Jurkat, Clone E6-1 (cell line): ENCODE measurements around the gene TRRAP.

Experiments used
- DNase-seq: peaks from one replicate; pipeline ENCODE4 v3.0.0-alpha.2; 2011; ENCODE audit warnings: low read depth, low spot score
- H3K4me3 ChIP-seq: 2 replicates; pipeline ENCODE4 v1.5.1; 2011; ENCODE audit warnings: mild to moderate bottlenecking, low read length, control low read depth, moderate library complexity

The TRRAP gene

DNA sequence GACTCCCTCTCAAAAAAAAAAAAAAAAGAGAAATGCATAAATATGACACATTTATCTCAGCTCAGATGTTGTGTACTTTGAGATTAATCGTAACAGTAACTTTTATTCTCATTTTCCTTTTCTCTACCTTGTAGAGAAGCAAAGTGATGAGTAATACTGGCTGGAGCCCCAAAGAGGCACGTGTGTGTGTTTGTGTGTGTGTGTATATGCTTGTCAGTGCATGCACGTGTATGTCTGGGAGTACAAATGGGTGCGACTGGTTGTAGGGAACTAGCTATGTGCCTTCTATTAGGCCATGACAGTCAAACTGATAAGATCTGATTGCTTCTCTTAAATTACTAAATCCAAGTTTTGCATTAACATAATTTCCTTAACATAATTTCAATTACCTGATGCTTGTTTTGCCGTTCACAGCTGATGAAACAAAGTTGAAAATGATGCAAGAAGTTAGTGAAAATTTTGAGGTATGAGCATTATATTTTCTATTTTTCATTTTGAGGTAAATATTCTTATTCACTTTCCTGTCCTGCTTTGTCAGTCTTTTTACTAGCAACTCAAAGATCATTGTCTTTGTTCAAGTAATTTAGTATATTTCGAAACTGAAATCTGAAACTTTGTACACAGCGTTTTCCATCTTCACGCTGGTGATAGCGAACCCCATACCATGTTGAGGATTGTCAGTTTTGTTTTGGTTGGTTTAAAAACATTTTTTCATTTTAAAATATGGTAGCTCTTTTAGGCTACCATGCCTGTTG is 3.4 kb downstream of the TRRAP start:
- no peak for DNase-seq
- H3K4me3 ChIP-seq: no peak overlapping the region

GRCh38 chr7:98884416-98884815 is 6.1 kb downstream of the TRRAP start:
- H3K4me3 ChIP-seq: no peak overlapping the region
- no peak for DNase-seq

- H3K4me3 ChIP-seq: no peak overlapping the region
- no peak for DNase-seq
Measured at GRCh38 chr7:98887038-98887437, 8.7 kb downstream of the TRRAP start.

- DNase-seq: no peak
- no peak overlapping the region for H3K4me3 ChIP-seq
Measured at GRCh38 chr7:98892609-98893008, 14.3 kb downstream of the TRRAP start.

DNA sequence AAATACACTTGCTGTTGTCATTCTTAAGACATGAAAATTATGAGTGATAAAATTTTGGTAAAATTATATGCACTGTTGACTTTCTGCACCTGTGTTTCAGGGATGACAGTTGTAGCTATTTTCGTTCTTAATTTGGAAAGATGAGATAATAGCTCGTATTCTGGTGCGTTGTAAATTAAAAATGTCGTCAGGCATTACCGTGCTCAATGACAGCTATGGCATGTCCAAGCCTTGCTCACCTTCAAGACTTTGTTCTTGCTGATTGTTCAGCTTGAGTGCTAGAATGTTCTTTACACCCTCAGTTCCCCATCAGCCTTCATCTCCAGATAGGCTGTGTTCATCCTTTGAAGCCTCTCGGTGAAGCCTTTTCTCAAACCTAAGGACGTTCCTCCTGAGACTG is 21.5 kb downstream of the TRRAP start:
- H3K4me3 ChIP-seq: no peak overlapping the region

DNA sequence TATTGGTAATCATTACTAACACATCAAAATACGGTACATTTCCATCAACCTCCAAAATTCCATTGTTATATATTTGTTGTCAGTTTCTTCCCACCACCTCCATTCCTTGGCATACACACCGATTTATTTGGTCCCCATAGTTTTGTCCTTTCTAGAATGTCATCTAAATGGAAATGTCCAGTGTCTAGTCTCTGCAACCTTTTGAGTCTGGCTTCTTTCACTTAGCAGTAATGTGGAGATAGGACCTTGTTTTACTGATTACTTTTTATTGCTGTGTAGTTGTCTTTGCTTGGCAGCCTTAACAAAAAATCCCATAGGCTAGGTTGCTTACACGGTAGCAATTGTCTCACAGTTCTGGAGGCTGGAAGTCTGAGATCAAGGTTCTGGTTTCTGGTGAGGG is 22.5 kb downstream of the TRRAP start:
- DNase-seq: no peak
- H3K4me3 ChIP-seq: no peak overlapping the region

More for the DNA sequence above, 21.5 kb downstream of the TRRAP start:
- DNase-seq: no peak

DNA sequence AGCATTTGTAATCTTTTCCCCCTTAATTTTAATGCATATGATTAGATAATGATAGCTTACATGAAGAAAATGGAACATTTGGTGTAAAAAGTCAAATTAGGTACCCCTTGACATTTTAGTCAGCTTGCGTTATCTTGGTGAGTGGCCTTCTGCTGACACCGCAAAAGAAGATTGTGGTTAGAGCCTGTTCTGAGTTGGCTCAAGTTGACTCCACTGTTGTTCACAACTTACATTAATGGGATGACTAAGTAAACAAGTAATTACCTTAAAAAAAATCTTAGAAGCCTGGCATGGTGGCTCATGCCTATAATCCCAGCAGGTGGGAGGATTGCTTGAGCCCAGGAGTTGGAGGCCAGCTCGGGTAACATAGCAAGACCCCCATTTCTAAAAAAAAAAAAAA is 24.2 kb downstream of the TRRAP start:
- DNase-seq: no peak
- no peak overlapping the region for H3K4me3 ChIP-seq

- no peak for DNase-seq
- no peak overlapping the region for H3K4me3 ChIP-seq
Measured at GRCh38 chr7:98903246-98903645, 24.9 kb downstream of the TRRAP start.

DNA sequence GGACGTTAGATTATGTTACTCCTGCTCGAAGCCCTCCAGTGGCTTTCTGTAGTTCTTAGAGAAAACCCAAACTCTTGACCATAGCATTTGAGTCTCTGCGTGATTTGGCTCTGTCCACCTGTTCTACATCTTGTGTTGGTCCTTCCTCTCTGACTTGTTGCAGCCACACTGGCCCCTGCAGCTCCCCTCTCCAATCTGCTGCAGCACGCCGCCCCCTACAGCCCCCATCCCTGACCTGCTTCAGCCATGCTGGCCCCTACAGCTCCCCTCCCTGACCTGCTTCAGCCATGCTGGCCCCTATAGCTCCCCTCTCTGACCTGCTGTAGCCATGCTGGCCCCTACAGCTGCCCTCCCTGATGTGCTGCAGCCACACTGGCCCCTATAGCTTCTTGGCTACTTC is 29.2 kb downstream of the TRRAP start:
- H3K4me3 ChIP-seq: no peak overlapping the region
- no peak for DNase-seq

DNA sequence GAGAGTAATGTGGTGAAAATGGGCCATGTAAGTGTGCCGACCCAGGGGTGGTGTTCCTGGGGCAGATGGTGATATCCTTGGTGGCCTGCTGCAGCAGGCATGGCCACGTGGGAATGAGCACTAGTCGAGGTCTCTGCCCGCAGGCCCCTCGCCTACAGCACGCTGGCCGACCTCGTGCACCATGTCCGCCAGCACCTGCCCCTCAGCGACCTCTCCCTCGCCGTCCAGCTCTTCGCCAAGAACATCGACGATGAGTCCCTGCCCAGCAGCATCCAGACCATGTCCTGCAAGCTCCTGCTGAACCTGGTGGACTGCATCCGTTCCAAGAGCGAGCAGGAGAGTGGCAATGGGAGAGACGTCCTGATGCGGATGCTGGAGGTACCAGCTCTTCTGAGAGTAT is 30.3 kb downstream of the TRRAP start:
- DNase-seq: no peak
- H3K4me3 ChIP-seq: no peak overlapping the region

DNA sequence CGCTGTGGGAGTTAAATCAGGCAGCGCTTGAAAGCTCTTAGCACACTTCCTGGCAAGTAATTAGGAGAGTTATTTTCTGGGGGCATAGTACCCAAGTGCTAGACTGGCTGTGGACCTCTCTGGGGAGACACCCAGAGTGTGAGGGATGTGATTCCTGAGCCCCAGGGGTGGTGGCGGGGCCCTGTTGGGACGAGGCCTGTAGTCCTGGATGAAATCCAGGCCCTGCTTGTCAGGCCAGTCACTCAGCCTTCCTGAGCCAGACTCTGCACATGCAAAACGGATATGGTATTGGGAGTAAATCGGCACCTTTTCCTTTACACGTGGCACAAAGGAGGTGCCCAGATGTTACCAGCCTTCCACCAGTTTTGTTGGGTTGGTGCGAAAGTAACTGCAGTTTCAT is 31.2 kb downstream of the TRRAP start:
- H3K4me3 ChIP-seq: no peak overlapping the region
- DNase-seq: no peak

DNA sequence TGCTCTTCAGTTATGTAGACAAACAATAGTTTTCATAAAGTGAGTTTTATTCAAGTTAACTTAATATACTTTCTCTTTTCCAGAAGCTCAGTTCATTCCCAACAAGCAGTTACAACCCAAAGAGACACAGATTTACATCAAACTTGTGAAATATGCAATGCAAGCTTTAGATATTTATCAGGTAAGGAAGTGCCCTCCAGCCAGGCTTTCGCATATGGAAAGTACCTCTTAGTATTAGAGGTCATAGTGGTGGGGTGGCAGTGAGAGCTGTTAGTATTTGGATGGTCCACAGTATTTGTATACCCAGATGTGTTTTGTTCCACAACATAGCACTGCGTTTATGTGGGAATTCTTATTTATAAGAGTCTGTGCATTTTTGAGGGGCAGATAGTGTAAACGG is 32.1 kb downstream of the TRRAP start:
- no peak for DNase-seq
- H3K4me3 ChIP-seq: no peak overlapping the region

DNA sequence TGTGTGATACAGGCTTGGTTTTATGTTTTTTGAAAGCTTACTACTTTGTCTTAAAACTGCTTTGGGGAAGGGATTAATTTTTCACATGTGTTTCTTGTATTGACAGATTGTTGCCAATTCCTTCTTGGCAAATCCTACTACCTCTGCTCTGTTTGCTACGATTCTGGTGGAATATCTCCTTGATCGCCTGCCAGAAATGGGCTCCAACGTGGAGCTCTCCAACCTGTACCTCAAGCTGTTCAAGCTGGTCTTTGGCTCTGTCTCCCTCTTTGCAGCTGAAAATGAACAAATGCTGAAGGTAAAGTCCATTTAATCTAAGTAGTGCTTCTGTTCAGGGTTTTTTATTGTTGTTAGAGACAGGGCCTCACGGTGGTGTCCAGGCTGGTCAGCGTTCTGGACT is 33.6 kb downstream of the TRRAP start:
- no peak overlapping the region for H3K4me3 ChIP-seq
- no peak for DNase-seq

- H3K4me3 ChIP-seq: no peak overlapping the region
- no peak for DNase-seq
Measured at GRCh38 chr7:98913026-98913425, 34.7 kb downstream of the TRRAP start.

GRCh38 chr7:98913612-98914011 is 35.3 kb downstream of the TRRAP start:
- no peak overlapping the region for H3K4me3 ChIP-seq
- no peak for DNase-seq

GRCh38 chr7:98917331-98917730 is 39.0 kb downstream of the TRRAP start:
- no peak for DNase-seq
- no peak overlapping the region for H3K4me3 ChIP-seq

DNA sequence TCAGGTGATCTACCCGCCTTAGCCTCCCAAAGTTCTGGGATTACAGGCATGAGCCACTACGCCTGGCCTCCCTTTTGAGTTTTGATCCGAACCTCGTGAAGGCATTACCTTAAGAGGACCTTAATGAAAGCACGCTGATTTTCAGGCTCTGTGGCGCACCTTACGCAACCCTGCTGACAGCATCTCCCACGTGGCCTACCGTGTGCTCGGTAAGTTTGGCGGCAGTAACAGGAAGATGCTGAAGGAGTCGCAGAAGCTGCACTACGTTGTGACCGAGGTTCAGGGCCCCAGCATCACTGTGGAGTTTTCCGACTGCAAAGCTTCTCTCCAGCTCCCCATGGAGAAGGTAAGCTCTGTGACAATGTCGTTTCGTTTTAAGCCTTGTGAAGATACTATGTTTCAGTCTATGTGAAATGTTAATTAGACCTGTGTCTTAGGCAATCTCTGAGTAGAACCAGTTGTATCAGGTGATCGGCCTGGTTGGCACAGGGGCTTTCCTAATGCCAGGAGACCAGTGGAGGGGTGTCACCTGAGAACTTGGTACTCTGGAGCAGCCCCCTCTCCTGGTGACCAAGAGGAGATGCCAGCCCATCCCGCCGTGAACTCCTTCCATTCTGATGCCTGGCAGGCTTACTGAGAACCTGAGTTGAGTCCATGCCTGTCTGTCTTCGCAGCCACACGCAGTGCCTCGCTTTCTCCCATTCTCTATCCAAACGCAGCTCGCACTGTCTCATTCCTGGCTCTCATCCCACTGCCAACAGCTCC is 43.5 kb downstream of the TRRAP start:
- no peak for DNase-seq
- no peak overlapping the region for H3K4me3 ChIP-seq

GRCh38 chr7:98922392-98923187 is 44.3 kb downstream of the TRRAP start:
- DNase-seq: no peak
- H3K4me3 ChIP-seq: no peak overlapping the region

DNA sequence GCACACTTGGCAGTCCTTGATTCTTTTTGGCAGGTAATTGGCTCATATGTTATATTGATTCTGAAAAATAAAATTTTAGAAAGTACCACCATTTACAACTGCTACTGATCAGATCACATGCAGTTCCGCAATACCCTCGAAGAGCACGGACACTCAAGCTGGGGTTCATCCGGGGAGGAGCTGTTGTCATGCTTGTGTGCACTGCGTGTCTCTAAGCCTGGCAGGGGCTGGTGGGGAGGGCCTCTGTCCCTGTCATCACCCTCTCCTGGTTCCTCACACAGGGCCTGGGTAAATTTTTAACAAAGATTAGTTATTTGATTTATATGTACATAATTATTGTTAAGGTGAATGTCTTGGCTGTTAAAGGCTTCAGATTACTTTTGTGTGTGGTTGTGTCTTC is 45.2 kb downstream of the TRRAP start:
- no peak overlapping the region for H3K4me3 ChIP-seq
- DNase-seq: no peak

- no peak overlapping the region for H3K4me3 ChIP-seq
- no peak for DNase-seq
Measured at GRCh38 chr7:98927125-98927524, 48.8 kb downstream of the TRRAP start.
